ENCODE measurements around the gene CFAP141.
"Not testable (repeated sequence)": the region's sequence is repeated elsewhere in the genome, so short reads cannot be mapped to it uniquely, and the experiment has no call there.

Gene CFAP141

GRCh38 chr1:154237435-154237834, 31.3 kb upstream of the CFAP141 start:
- Histone ChIP-seq H3K79me2 (ENCODE audit: insufficient read depth, low read length) (peaks cover 57% of the 10 kb centered on the region), H4K20me1 (ENCODE audit: insufficient read depth, low read length, poor library complexity, severe bottlenecking) (peaks cover 37% of the 10 kb centered on the region), H2AFZ (ENCODE audit: low read length) (no peak overlapping the region), H3K27me3 (ENCODE audit: insufficient read depth, low read length, poor library complexity, severe bottlenecking) (no peaks in the 10 kb centered on the region), H3K4me1 (ENCODE audit: insufficient read depth, low read length, poor library complexity, severe bottlenecking) (no peaks in the 10 kb centered on the region), H3F3A (ENCODE audit: low read depth) (no peaks in the 10 kb centered on the region), H3K9me3 (ENCODE audit: insufficient read depth, low read depth, low read length) (no peaks in the 10 kb centered on the region), H3K9me2 (replicated peaks; ENCODE audit: low read depth, low read length) (no peaks in the 10 kb centered on the region), H3K9ac (ENCODE audit: low read depth, low read length, poor library complexity, severe bottlenecking) (no peak overlapping the region), H3K4me2 (ENCODE audit: low read depth, low read length, poor library complexity, severe bottlenecking) (no peak overlapping the region), H3K36me3 (ENCODE audit: insufficient read depth, low read length) (peaks cover 88% of the 10 kb centered on the region), H3K4me3 (ENCODE audit: low read length, poor library complexity, severe bottlenecking) (no peak overlapping the region)
- no peak for TF ChIP-seq CTCF (conservative IDR thresholded peaks at IDR 0.05; ENCODE audit: low read length)
- no peak for TF ChIP-seq EZH2phosphoT487 (IDR thresholded peaks at IDR 0.05; ENCODE audit: borderline replicate concordance)

DNA sequence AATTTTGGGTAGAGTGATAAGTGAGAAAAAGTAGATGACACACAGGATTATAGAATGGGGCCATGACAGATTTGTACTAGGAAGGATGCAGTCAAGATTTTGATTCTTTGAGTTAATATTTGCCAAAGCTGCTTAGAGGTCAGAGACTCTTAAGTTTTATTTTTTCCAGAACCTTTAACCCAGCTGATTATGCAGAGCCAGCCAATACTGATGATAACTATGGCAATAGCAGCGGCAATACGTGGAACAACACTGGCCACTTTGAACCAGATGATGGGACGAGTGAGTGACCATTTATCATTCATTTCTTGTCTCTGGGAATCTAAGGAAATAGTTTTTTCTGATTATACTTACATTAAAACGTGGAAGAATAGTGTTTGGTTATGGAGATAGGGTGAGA, 30.7 kb upstream of the CFAP141 start:
- Histone ChIP-seq H3K9me2 (replicated peaks; ENCODE audit: low read depth, low read length) (no peaks in the 10 kb centered on the region), H4K20me1 (ENCODE audit: insufficient read depth, low read length, poor library complexity, severe bottlenecking) (peaks cover 36% of the 10 kb centered on the region), H3K36me3 (ENCODE audit: insufficient read depth, low read length) (peaks cover 88% of the 10 kb centered on the region), H3K27me3 (ENCODE audit: insufficient read depth, low read length, poor library complexity, severe bottlenecking) (no peaks in the 10 kb centered on the region), H3K4me3 (ENCODE audit: low read length, poor library complexity, severe bottlenecking) (no peak overlapping the region), H3K9me3 (ENCODE audit: insufficient read depth, low read depth, low read length) (no peaks in the 10 kb centered on the region), H3F3A (ENCODE audit: low read depth) (no peaks in the 10 kb centered on the region), H3K9ac (ENCODE audit: low read depth, low read length, poor library complexity, severe bottlenecking) (no peak overlapping the region), H3K4me1 (ENCODE audit: insufficient read depth, low read length, poor library complexity, severe bottlenecking) (no peaks in the 10 kb centered on the region), H2AFZ (ENCODE audit: low read length) (no peak overlapping the region), H3K4me2 (ENCODE audit: low read depth, low read length, poor library complexity, severe bottlenecking) (no peak overlapping the region), H3K79me2 (ENCODE audit: insufficient read depth, low read length) (peaks cover 63% of the 10 kb centered on the region)
- TF ChIP-seq CTCF (conservative IDR thresholded peaks at IDR 0.05; ENCODE audit: low read length) (no peak), EZH2phosphoT487 (IDR thresholded peaks at IDR 0.05; ENCODE audit: borderline replicate concordance) (no peak)

GRCh38 chr1:154233127-154233526, 27.0 kb upstream of the CFAP141 start:
- not testable (repeated sequence) for H3K27me3 ChIP-seq (ENCODE audit: insufficient read depth, low read length, poor library complexity, severe bottlenecking); H3K4me2 ChIP-seq (ENCODE audit: low read depth, low read length, poor library complexity, severe bottlenecking); H3K4me1 ChIP-seq (ENCODE audit: insufficient read depth, low read length, poor library complexity, severe bottlenecking); H2AFZ ChIP-seq (ENCODE audit: low read length); H3K4me3 ChIP-seq (ENCODE audit: low read length, poor library complexity, severe bottlenecking); H3K9ac ChIP-seq (ENCODE audit: low read depth, low read length, poor library complexity, severe bottlenecking); H3K9me2 ChIP-seq (replicated peaks; ENCODE audit: low read depth, low read length); H3K9me3 ChIP-seq (ENCODE audit: insufficient read depth, low read depth, low read length); H3F3A ChIP-seq (ENCODE audit: low read depth)
- H3K79me2 ChIP-seq (ENCODE audit: insufficient read depth, low read length), result peaks cover 71% of the 10 kb centered on the region
- H3K36me3 ChIP-seq (ENCODE audit: insufficient read depth, low read length), result peaks cover 93% of the 10 kb centered on the region
- peaks cover 41% of the 10 kb centered on the region for H4K20me1 ChIP-seq (ENCODE audit: insufficient read depth, low read length, poor library complexity, severe bottlenecking)

DNA sequence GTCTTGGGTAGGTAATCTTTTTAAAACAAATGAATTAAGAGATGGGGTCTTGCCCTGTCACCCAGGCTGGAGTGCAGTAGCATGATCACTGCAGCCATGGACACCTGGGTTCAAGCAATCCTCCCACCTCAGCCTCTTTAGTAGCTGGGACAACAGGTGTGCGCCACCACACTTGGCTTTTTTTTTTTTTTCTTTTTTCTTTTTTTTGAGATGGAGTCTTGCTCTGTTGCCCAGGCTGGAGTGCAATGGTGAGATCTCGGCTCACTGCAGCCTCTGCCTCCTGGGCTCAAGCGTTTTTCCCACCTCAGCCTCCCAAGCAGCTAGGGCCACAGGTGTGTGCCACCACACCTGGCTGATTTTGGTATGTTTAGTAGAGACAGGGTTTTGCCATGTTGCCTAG, 25.0 kb upstream of the CFAP141 start:
- H3K4me1 ChIP-seq (ENCODE audit: insufficient read depth, low read length, poor library complexity, severe bottlenecking); H3K9me3 ChIP-seq (ENCODE audit: insufficient read depth, low read depth, low read length); H3F3A ChIP-seq (ENCODE audit: low read depth); H3K4me2 ChIP-seq (ENCODE audit: low read depth, low read length, poor library complexity, severe bottlenecking); H3K27me3 ChIP-seq (ENCODE audit: insufficient read depth, low read length, poor library complexity, severe bottlenecking); H3K9me2 ChIP-seq (replicated peaks; ENCODE audit: low read depth, low read length); H3K9ac ChIP-seq (ENCODE audit: low read depth, low read length, poor library complexity, severe bottlenecking); H3K4me3 ChIP-seq (ENCODE audit: low read length, poor library complexity, severe bottlenecking); H2AFZ ChIP-seq (ENCODE audit: low read length): not testable (repeated sequence)
- peaks cover 44% of the 10 kb centered on the region for H4K20me1 ChIP-seq (ENCODE audit: insufficient read depth, low read length, poor library complexity, severe bottlenecking)
- H3K36me3 ChIP-seq (ENCODE audit: insufficient read depth, low read length), result peaks cover 83% of the 10 kb centered on the region
- H3K79me2 ChIP-seq (ENCODE audit: insufficient read depth, low read length), result peaks cover 77% of the 10 kb centered on the region

Data from Loucy (cell line).